ENCODE data around the gene PCDH9. TPM values are rescaled to one million over a fixed set of nuclear protein-coding genes. Genes with fewer than 3 reads are reported as not detected.

Gene PCDH9
- total and polyA plus RNA-seq, 2 of the 4 experiments (the other 2 are of a cell fraction): 2.2 to 10.2 TPM

DNA sequence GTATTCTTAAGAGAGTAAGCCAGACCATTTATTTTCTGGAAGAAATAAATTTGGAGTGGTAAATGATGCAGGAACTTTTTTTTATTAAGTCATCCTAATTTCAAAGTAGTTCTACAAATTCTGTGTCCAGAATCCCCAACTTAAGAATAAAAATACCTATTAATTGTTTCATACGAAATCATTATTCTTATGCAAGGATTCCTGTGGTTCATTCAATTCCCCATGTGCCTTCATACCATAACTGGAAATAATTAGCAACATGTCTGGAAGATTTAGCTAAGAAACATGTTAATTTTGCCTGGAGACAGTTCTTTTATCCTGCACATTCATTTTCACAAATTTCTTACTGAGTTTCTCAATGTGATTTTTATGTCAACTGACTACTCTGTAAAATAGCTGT lies 408.6 kb downstream of the PCDH9 start:
- H2AK9ac ChIP-seq (replicated peaks; ENCODE audit: low read depth, low read length, poor library complexity): no peak overlapping the region
- no peak for ATAC-seq (ENCODE audit: low read depth)
- H3K14ac ChIP-seq (replicated peaks; ENCODE audit: low read depth, low read length): no peak overlapping the region
- ChIA-PET POLR2A (ENCODE audit: unreplicated experiment) (no interaction called here), CTCF (interaction anchor here (0.7 kb wide), 1 partner anchor 376 kb away, joined by 3 read pairs; no protein-coding TSS in a partner anchor)
- H3K23ac ChIP-seq (ENCODE audit: low read depth, low read length): no peak overlapping the region
- H3K27me3 ChIP-seq (ENCODE audit: control insufficient read depth, insufficient read depth, low read length): no peaks in the 10 kb centered on the region
- H3K4me1 ChIP-seq (ENCODE audit: control insufficient read depth, insufficient read depth, low read length): no peaks in the 10 kb centered on the region
- no peak overlapping the region for H2BK15ac ChIP-seq (ENCODE audit: low read depth, low read length)
- no peak overlapping the region for H4K91ac ChIP-seq (ENCODE audit: insufficient read depth, low read depth, low read length)
- BruUV-seq (replicated peaks): no TSS peak
- H2BK120ac ChIP-seq (ENCODE audit: low read depth, low read length): no peak overlapping the region
- no peaks in the 10 kb centered on the region for H3K36me3 ChIP-seq (ENCODE audit: control insufficient read depth, insufficient read depth, low read length)
- no peak overlapping the region for H4K8ac ChIP-seq (ENCODE audit: low read depth in 2 of 2, low read length in 2 of 2)
- H3K9me1 ChIP-seq (ENCODE audit: insufficient read depth, low read length): no peaks in the 10 kb centered on the region
- H3K79me1 ChIP-seq (ENCODE audit: low read depth in 1 of 2, low read length in 2 of 2): no peaks in the 10 kb centered on the region
- DNase-seq: no peak
- no peaks in the 10 kb centered on the region for H3K9me3 ChIP-seq (ENCODE audit: control insufficient read depth, insufficient read depth, low read length)
- intact Hi-C loops (cut with micrococcal nuclease) (no loop called here), in situ Hi-C loops (cut with MboI; ENCODE audit: low sequenced_read_pairs) (no loop called here), dilution Hi-C loops (cut with HindIII; ENCODE audit: low sequenced_read_pairs, unreplicated experiment) (no loop called here)
- no peak overlapping the region for H3K4ac ChIP-seq (ENCODE audit: low read depth, low read length)
- TF ChIP-seq SMC3 (IDR thresholded peaks at IDR 0.05; ENCODE audit: low read depth, low read length) (no peak), ELK1 (IDR thresholded peaks at IDR 0.05; ENCODE audit: borderline replicate concordance, low read depth, low read length) (no peak), RFX5 (IDR thresholded peaks at IDR 0.05; ENCODE audit: low read depth, low read length) (no peak), MXI1 (IDR thresholded peaks at IDR 0.05; ENCODE audit: borderline replicate concordance, low read depth, low read length) (no peak), BHLHE40 (IDR thresholded peaks at IDR 0.05; ENCODE audit: low read depth, low read length) (no peak)
- TF ChIP-seq, protein P1, sequence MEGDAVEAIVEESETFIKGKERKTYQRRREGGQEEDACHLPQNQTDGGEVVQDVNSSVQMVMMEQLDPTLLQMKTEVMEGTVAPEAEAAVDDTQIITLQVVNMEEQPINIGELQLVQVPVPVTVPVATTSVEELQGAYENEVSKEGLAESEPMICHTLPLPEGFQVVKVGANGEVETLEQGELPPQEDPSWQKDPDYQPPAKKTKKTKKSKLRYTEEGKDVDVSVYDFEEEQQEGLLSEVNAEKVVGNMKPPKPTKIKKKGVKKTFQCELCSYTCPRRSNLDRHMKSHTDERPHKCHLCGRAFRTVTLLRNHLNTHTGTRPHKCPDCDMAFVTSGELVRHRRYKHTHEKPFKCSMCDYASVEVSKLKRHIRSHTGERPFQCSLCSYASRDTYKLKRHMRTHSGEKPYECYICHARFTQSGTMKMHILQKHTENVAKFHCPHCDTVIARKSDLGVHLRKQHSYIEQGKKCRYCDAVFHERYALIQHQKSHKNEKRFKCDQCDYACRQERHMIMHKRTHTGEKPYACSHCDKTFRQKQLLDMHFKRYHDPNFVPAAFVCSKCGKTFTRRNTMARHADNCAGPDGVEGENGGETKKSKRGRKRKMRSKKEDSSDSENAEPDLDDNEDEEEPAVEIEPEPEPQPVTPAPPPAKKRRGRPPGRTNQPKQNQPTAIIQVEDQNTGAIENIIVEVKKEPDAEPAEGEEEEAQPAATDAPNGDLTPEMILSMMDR (conservative IDR thresholded peaks at IDR 0.05; ENCODE audit: low read depth, low read length): no peak
- no peak overlapping the region for H3K56ac ChIP-seq (ENCODE audit: extremely low read depth, insufficient read depth, low read length)
- WGBS, 2 experiments (ENCODE audit: extremely low coverage in 2 of 2, insufficient read length in 1 of 2): no CpG with 5 or more reads among the region's 1 CpG
- no peak overlapping the region for H3K4me3 ChIP-seq (ENCODE audit: insufficient read depth, low read depth, low read length)
- no peak overlapping the region for H2AFZ ChIP-seq (replicated peaks; ENCODE audit: low read length, poor library complexity)
- H4K5ac ChIP-seq (ENCODE audit: low read depth, low read length): no peak overlapping the region
- no peak overlapping the region for H3K18ac ChIP-seq (ENCODE audit: low read depth, low read length)
- no peak overlapping the region for H3K4me2 ChIP-seq (ENCODE audit: low read depth, low read length)
- no peak overlapping the region for H3K27ac ChIP-seq (ENCODE audit: insufficient read depth, low read length)
- no peak overlapping the region for H2BK5ac ChIP-seq (ENCODE audit: low read depth, low read length, poor library complexity, severe bottlenecking)
- H3K9ac ChIP-seq (ENCODE audit: low read depth, low read length): no peak overlapping the region
- no peaks in the 10 kb centered on the region for H4K20me1 ChIP-seq (ENCODE audit: insufficient read depth, low read length)
- H2AK5ac ChIP-seq (ENCODE audit: low read depth, low read length): no peak overlapping the region
- H2BK20ac ChIP-seq (ENCODE audit: low read depth, low read length): no peak overlapping the region

Data from IMR-90 (cell line).